Measurements from ENCODE around the gene TOP3A. TPM values are rescaled to one million over a fixed set of nuclear protein-coding genes. Genes with fewer than 3 reads are reported as not detected.

TOP3A gene
- total RNA-seq, 1 donor from 2014 or later: 59.0 TPM

DNA sequence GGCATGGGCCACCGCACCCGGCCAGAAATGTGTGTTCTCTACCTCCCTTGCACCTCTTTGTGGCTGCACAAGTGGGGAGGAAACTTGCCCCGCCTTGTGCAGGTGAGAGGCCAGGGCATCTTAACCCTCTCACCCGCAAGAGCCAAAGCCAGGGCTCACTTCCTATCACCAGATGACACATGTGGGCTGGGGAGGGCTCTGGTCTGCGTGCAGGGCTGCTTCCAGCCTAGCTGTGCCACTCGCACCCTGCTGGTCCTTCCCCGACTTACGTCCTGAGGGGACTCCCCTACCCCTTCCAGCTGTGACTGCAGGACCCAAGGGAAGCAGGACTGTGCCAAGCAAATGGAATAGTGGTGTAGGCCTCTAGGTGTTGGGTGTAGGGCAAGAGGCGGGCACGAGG, 47.4 kb downstream of the TOP3A start:
- Mint-ChIP-seq H3K36me3 (peaks cover 7% of the 10 kb centered on the region), H3K4me1 (peaks cover 6% of the 10 kb centered on the region), H3K27ac (no peak overlapping the region), H3K9me3 (no peaks in the 10 kb centered on the region), H3K27me3 (ENCODE audit: low read depth) (no peaks in the 10 kb centered on the region), H3K4me3 (no peak overlapping the region)
- DNase-seq (ENCODE audit: low spot score in 2 of 2, unreplicated experiment in 2 of 2): no peak
- TF ChIP-seq, protein P1, sequence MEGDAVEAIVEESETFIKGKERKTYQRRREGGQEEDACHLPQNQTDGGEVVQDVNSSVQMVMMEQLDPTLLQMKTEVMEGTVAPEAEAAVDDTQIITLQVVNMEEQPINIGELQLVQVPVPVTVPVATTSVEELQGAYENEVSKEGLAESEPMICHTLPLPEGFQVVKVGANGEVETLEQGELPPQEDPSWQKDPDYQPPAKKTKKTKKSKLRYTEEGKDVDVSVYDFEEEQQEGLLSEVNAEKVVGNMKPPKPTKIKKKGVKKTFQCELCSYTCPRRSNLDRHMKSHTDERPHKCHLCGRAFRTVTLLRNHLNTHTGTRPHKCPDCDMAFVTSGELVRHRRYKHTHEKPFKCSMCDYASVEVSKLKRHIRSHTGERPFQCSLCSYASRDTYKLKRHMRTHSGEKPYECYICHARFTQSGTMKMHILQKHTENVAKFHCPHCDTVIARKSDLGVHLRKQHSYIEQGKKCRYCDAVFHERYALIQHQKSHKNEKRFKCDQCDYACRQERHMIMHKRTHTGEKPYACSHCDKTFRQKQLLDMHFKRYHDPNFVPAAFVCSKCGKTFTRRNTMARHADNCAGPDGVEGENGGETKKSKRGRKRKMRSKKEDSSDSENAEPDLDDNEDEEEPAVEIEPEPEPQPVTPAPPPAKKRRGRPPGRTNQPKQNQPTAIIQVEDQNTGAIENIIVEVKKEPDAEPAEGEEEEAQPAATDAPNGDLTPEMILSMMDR (IDR thresholded peaks at IDR 0.05; ENCODE audit: unreplicated experiment): no peak

DNA sequence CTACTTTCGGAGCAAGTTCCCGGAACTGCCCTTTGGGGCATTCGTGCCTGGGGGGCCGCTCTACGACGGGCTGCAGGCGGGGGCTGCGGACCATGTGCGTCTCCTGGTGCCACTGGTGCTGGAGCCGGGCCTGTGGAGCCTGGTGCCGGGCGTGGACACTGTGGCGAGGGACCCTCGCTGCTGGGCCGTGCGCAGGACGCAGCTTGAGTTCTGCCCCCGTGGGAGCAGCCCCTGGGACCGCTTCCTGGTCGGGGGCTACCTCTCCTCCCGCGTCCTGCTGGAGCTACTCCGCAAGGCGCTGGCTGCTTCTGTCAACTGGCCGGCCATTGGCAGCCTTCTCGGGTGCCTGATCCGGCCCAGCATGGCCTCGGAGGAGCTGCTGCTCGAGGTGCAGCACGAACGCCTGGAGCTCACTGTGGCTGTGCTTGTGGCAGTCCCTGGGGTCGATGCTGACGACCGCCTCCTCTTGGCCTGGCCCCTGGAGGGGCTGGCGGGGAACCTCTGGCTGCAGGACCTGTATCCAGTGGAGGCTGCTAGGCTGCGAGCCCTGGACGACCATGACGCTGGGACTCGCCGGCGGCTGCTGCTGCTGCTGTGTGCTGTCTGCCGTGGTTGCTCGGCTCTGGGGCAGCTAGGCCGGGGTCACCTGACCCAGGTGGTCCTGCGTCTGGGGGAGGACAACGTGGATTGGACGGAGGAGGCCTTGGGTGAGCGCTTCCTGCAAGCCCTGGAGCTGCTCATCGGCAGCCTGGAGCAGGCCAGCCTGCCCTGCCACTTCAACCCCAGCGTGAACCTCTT, 50.7 kb downstream of the TOP3A start:
- Mint-ChIP-seq H3K9me3 (no peaks in the 10 kb centered on the region), H3K36me3 (peaks cover 7% of the 10 kb centered on the region), H3K27me3 (ENCODE audit: low read depth) (no peaks in the 10 kb centered on the region), H3K4me3 (no peak overlapping the region), H3K4me1 (peaks cover 22% of the 10 kb centered on the region), H3K27ac (no peak overlapping the region)
- DNase-seq (ENCODE audit: low spot score in 2 of 2, unreplicated experiment in 2 of 2): no peak
- TF ChIP-seq, protein P1 (IDR thresholded peaks at IDR 0.05; ENCODE audit: unreplicated experiment): no peak

DNA sequence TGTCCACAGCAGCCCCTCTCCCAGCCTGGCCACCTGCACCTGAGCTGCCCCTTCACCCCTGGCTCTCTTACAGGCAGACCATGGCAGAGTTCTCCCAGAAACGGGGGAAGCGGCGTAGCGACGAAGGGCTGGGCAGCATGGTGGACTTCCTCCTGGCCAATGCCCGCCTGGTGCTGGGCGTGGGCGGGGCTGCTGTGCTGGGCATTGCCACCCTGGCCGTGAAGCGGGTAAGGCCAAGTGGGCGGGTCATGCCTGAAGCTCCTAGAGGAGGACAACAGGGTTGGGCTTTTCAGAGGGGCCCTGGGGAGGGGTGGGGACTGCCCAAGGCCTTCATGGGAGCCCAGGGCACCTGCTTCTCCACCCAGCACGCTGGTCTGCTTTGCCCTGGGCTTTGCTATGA, 52.2 kb downstream of the TOP3A start:
- H3K27me3 Mint-ChIP-seq (ENCODE audit: low read depth): no peaks in the 10 kb centered on the region
- peak overlapping the region; percentile 76 for H3K4me3 Mint-ChIP-seq
- H3K36me3 Mint-ChIP-seq: peaks cover 7% of the 10 kb centered on the region
- no peaks in the 10 kb centered on the region for H3K9me3 Mint-ChIP-seq
- TF ChIP-seq, protein P1 (IDR thresholded peaks at IDR 0.05; ENCODE audit: unreplicated experiment): no peak
- no peak overlapping the region for H3K27ac Mint-ChIP-seq
- no peak for DNase-seq (ENCODE audit: low spot score in 2 of 2, unreplicated experiment in 2 of 2)
- H3K4me1 Mint-ChIP-seq: peaks cover 21% of the 10 kb centered on the region

DNA sequence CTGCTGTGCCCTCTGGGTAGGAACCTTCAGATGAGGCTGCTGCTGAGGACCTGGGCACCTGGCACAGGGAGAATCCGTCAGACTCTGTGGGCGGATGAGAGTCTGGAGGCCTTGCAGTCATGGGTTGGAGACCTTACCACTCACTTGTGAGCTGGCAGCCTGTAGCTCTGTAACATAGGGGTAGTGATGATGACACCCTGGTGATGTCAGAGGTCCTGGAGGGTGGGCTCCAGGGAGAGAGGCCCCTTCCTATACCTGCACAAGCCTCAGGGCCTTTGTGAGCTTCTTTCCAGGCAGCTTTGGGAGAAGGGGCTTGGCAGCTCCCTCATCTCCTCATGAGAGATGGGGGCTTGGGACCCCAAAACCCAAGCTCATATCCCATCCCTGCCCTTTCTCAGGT, 52.7 kb downstream of the TOP3A start:
- no peaks in the 10 kb centered on the region for H3K27me3 Mint-ChIP-seq (ENCODE audit: low read depth)
- no peak for DNase-seq (ENCODE audit: low spot score in 2 of 2, unreplicated experiment in 2 of 2)
- no peak overlapping the region for H3K27ac Mint-ChIP-seq
- peaks cover 26% of the 10 kb centered on the region for H3K4me1 Mint-ChIP-seq
- H3K36me3 Mint-ChIP-seq: peaks cover 7% of the 10 kb centered on the region
- TF ChIP-seq, protein P1 (IDR thresholded peaks at IDR 0.05; ENCODE audit: unreplicated experiment): no peak
- peak overlapping the region; percentile 76 for H3K4me3 Mint-ChIP-seq
- H3K9me3 Mint-ChIP-seq: no peaks in the 10 kb centered on the region

DNA sequence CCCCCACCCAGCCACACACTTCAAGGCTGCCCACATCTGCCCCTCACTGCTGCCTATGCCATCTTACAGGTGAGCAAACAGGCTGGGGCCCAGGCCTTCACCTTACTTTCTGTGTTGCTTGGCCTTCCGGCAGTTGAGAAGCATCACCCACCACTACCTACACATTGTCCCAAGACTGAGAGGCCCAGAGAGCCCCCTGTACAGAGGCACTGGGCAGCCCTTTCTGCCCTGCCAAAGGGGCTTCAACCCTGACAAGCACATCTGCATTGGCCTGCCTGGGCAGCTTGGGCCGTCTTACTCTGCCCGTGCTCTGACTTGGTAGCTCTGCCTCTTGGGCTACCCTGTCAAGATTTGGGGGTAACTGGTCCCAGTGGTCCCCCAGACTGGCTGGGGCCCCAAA, 53.1 kb downstream of the TOP3A start:
- peaks cover 29% of the 10 kb centered on the region for H3K4me1 Mint-ChIP-seq
- H3K27ac Mint-ChIP-seq: peak overlapping the region; percentile 94
- no peaks in the 10 kb centered on the region for H3K27me3 Mint-ChIP-seq (ENCODE audit: low read depth)
- H3K36me3 Mint-ChIP-seq: peaks cover 7% of the 10 kb centered on the region
- TF ChIP-seq, protein P1 (IDR thresholded peaks at IDR 0.05; ENCODE audit: unreplicated experiment): no peak
- DNase-seq (ENCODE audit: low spot score in 2 of 2, unreplicated experiment in 2 of 2): no peak
- H3K9me3 Mint-ChIP-seq: no peaks in the 10 kb centered on the region
- peak overlapping the region; percentile 76 for H3K4me3 Mint-ChIP-seq

All from mesothelial cell of epicardium (in vitro differentiated cells).